H9 (cell line): ENCODE results near the gene ATP5PF. TPM values are rescaled to one million over a fixed set of nuclear protein-coding genes. Genes with fewer than 3 reads are reported as not detected.

Experiments
- DNase-seq: peaks from one replicate; pipeline ENCODE4 v3.0.0-alpha.2; 2017
- H2AFZ ChIP-seq: one replicate; pipeline ENCODE4 v1.6.1; 2013; ENCODE audit warnings: mild to moderate bottlenecking, low read length, control low read depth, moderate library complexity
- H2AK5ac ChIP-seq: 2 replicates; pipeline ENCODE4 v1.6.1; 2013; ENCODE audit warnings: low read length, control low read depth, mixed read lengths; ENCODE audit not compliant: insufficient read length
- H2BK120ac ChIP-seq: one replicate; pipeline ENCODE4 v1.6.1; 2013; ENCODE audit warnings: low read depth, mild to moderate bottlenecking, low read length, control low read depth, inconsistent platforms; ENCODE audit not compliant: poor library complexity, severe bottlenecking
- H2BK12ac ChIP-seq: 2 replicates; pipeline ENCODE4 v1.6.1; 2013; ENCODE audit warnings: low read length, control low read depth, mixed read lengths, low read depth; ENCODE audit not compliant: insufficient read length
- H2BK15ac ChIP-seq: 2 replicates; pipeline ENCODE4 v1.6.1; 2013; ENCODE audit warnings: low read depth, low read length, control low read depth
- H2BK20ac ChIP-seq: one replicate; pipeline ENCODE4 v1.6.1; 2013; ENCODE audit warnings: low read depth, mild to moderate bottlenecking, low read length, control low read depth, inconsistent platforms; ENCODE audit not compliant: poor library complexity, severe bottlenecking
- H2BK5ac ChIP-seq: 2 replicates; pipeline ENCODE4 v1.6.1; 2013; ENCODE audit warnings: low read length, control low read depth, mixed read lengths; ENCODE audit not compliant: insufficient read length
- H3K14ac ChIP-seq: 2 replicates; pipeline ENCODE4 v1.6.1; 2013; ENCODE audit warnings: low read length, control low read depth; ENCODE audit not compliant: insufficient read depth
- H3K18ac ChIP-seq: 2 replicates; pipeline ENCODE4 v1.6.1; 2013; ENCODE audit warnings: low read depth, mild to moderate bottlenecking, mixed read lengths, low read length, control low read depth; ENCODE audit not compliant: insufficient read length
- H3K23ac ChIP-seq: 2 replicates; pipeline ENCODE4 v1.6.1; 2013; ENCODE audit warnings: low read length, control low read depth, mixed read lengths, low read depth; ENCODE audit not compliant: insufficient read length
- H3K23me2 ChIP-seq: 2 replicates; pipeline ENCODE4 v1.6.1; 2013; ENCODE audit warnings: low read depth, mild to moderate bottlenecking, mixed read lengths, low read length, control low read depth; ENCODE audit not compliant: insufficient read length, poor library complexity, severe bottlenecking
- H3K27ac ChIP-seq: 2 replicates; pipeline ENCODE4 v1.5.1; 2013; ENCODE audit warnings: low read length, control low read depth, mixed read lengths, low read depth; ENCODE audit not compliant: insufficient read length
- H3K27me3 ChIP-seq: 2 replicates; pipeline ENCODE4 v1.6.1; 2013; ENCODE audit warnings: low read length, control low read depth, inconsistent platforms; ENCODE audit not compliant: insufficient read depth
- H3K4ac ChIP-seq: 2 replicates; pipeline ENCODE4 v1.6.1; 2013; ENCODE audit warnings: low read depth, mild to moderate bottlenecking, control low read depth, inconsistent platforms, low read length, moderate library complexity
- H3K4me1 ChIP-seq: 2 replicates; pipeline ENCODE4 v1.6.1; 2013; ENCODE audit warnings: low read length, control low read depth, inconsistent platforms; ENCODE audit not compliant: insufficient read depth
- H3K4me2 ChIP-seq: 2 replicates; pipeline ENCODE4 v1.6.1; 2013; ENCODE audit warnings: low read length, control low read depth, mixed read lengths; ENCODE audit not compliant: insufficient read length, insufficient read depth
- H3K56ac ChIP-seq: 2 replicates; pipeline ENCODE4 v1.6.1; 2013; ENCODE audit warnings: low read depth, mild to moderate bottlenecking, mixed read lengths, low read length, control low read depth; ENCODE audit not compliant: insufficient read length
- H3K79me1 ChIP-seq: 2 replicates; pipeline ENCODE4 v1.6.1; 2013; ENCODE audit warnings: low read depth, mild to moderate bottlenecking, moderate library complexity, low read length, control low read depth, inconsistent platforms; ENCODE audit not compliant: insufficient read depth, poor library complexity, severe bottlenecking
- H3K79me2 ChIP-seq: 2 replicates; pipeline ENCODE4 v1.6.1; 2013; ENCODE audit warnings: low read length, control low read depth, inconsistent platforms; ENCODE audit not compliant: insufficient read depth
- H3K9ac ChIP-seq: 2 replicates; pipeline ENCODE4 v1.6.1; 2013; ENCODE audit warnings: low read length, control low read depth, mixed read lengths; ENCODE audit not compliant: insufficient read length; ENCODE audit errors: extremely low read depth
- H3K9me3 ChIP-seq: one replicate; pipeline ENCODE4 v1.6.1; 2013; ENCODE audit warnings: low read depth, low read length, inconsistent platforms; ENCODE audit not compliant: control insufficient read depth
- H3T11ph ChIP-seq: one replicate; pipeline ENCODE4 v1.6.1; 2013; ENCODE audit warnings: mild to moderate bottlenecking, low read length, control low read depth, inconsistent platforms
- H4K20me1 ChIP-seq: one replicate; pipeline ENCODE4 v1.6.1; 2013; ENCODE audit not compliant: control insufficient read depth, insufficient read length, insufficient read depth
- H4K5ac ChIP-seq: 2 replicates; pipeline ENCODE4 v1.6.1; 2013; ENCODE audit warnings: low read depth, mild to moderate bottlenecking, mixed read lengths, low read length, control low read depth; ENCODE audit not compliant: insufficient read length
- H4K8ac ChIP-seq: replicated peaks from 2 replicates; pipeline ENCODE4 v1.6.1; 2013; ENCODE audit warnings: low read length, control low read depth, mixed read lengths, low read depth; ENCODE audit not compliant: insufficient read length
- H4K91ac ChIP-seq: 2 replicates; pipeline ENCODE4 v1.6.1; 2013; ENCODE audit warnings: low read depth, mild to moderate bottlenecking, moderate library complexity, mixed read lengths, low read length, control low read depth; ENCODE audit not compliant: insufficient read length
- H3K27ac Mint-ChIP-seq, 3 experiments: 2 replicates in 2 of 3; 3 replicates in 1 of 3; pipeline ENCODE4 v1.8.0; 2020 to 2021; ENCODE audit warnings: mixed read lengths in 3 of 3, mild to moderate bottlenecking in 1 of 3, moderate library complexity in 1 of 3
- H3K27me3 Mint-ChIP-seq: 2 replicates; pipeline ENCODE4 v1.8.0; 2021; ENCODE audit warnings: low read depth, mild to moderate bottlenecking, moderate library complexity, mixed read lengths
- H3K36me3 Mint-ChIP-seq, 3 experiments: 2 replicates in 2 of 3; 3 replicates in 1 of 3; pipeline ENCODE4 v1.8.0; 2020 to 2021; ENCODE audit warnings: low read depth in 3 of 3, mixed read lengths in 3 of 3; ENCODE audit not compliant: insufficient read depth in 1 of 3
- H3K4me1 Mint-ChIP-seq, 2 experiments: 2 replicates each; pipeline ENCODE4 v1.8.0; 2020; ENCODE audit warnings: mixed read lengths in 2 of 2
- H3K4me3 Mint-ChIP-seq, 2 experiments: 2 replicates in 1 of 2; 3 replicates in 1 of 2; pipeline ENCODE4 v1.8.0; 2020 to 2021; ENCODE audit warnings: mild to moderate bottlenecking in 2 of 2, mixed read lengths in 2 of 2, moderate library complexity in 1 of 2
- H3K9me3 Mint-ChIP-seq, 2 experiments: 2 replicates in 1 of 2; 3 replicates in 1 of 2; pipeline ENCODE4 v1.8.0; 2020; ENCODE audit warnings: mild to moderate bottlenecking in 2 of 2, mixed read lengths in 2 of 2, moderate library complexity in 1 of 2
- CTCF ChIP-seq: fragments of 200-600 bp; sonication (generic); conservative IDR thresholded peaks from 3 replicates; pipeline ENCODE4 v1.8.0; 2021; ENCODE audit warnings: antibody characterized with exemption, mild to moderate bottlenecking
- WGBS: extraction: QIAGEN DNeasy Blood & Tissue Kit; methylation state at CpG from one replicate; pipeline ENCODE4 v1.1.7; 2013; ENCODE audit warnings: missing lambda C conversion rate, low lambda C conversion rate, mixed read lengths; ENCODE audit not compliant: insufficient read length; ENCODE audit errors: extremely low coverage; 5-methylcytosine and 5-hydroxymethylcytosine counted together
- total RNA-seq: library from RNA; stranded (reverse); gene quantifications from 2 replicates; pipeline ENCODE4 v1.2.1, GENCODE V29; 2021

The ATP5PF gene
- total RNA-seq, 1 experiment from 2014 or later, result 143 TPM

GRCh38 chr21:25735646-25736597, 1.2 kb upstream of the ATP5PF start:
- DNase-seq, result no peak
- no peaks in the 10 kb centered on the region for H3K9me3 ChIP-seq
- H3K9me3 Mint-ChIP-seq, result peaks cover 2 to 5% of the 10 kb centered on the region in 2 experiments; a peak in 3 of 5 replicates

More at GRCh38 chr21:25735646-25736597, 1.2 kb upstream of the ATP5PF start:
- peak overlapping the region; percentile 100 for H3K4me3 Mint-ChIP-seq
- H4K20me1 ChIP-seq, result no peaks in the 10 kb centered on the region
- no peak overlapping the region for H3K56ac ChIP-seq
- H3K23me2 ChIP-seq, result peaks cover 11% of the 10 kb centered on the region
- H2BK15ac ChIP-seq, result no peak overlapping the region
- H2BK120ac ChIP-seq, result no peak overlapping the region
- no peak overlapping the region for H2BK5ac ChIP-seq
- H3K79me2 ChIP-seq, result peaks cover 27% of the 10 kb centered on the region; the same call in 1 of the 2 replicates
- H4K8ac ChIP-seq, result no peak overlapping the region
- H2AFZ ChIP-seq, result no peak overlapping the region
- H3K18ac ChIP-seq, result no peak overlapping the region
- H3K27ac ChIP-seq, result peak overlapping the region; percentile 67
- no peak overlapping the region for H2BK12ac ChIP-seq
- H3K4me2 ChIP-seq, result peak overlapping the region; percentile 88
- H3K27me3 Mint-ChIP-seq, result no peaks in the 10 kb centered on the region
- peak overlapping the region; percentile 97 for H3K14ac ChIP-seq
- H4K91ac ChIP-seq, result no peak overlapping the region
- H2AK5ac ChIP-seq, result no peak overlapping the region
- H3K36me3 Mint-ChIP-seq, result peaks cover 0 to 3% (median 2%) of the 10 kb centered on the region in 3 experiments; a peak in 3 of 7 replicates
- H3K4me1 ChIP-seq, result no peaks in the 10 kb centered on the region
- no peak overlapping the region for H3K4ac ChIP-seq
- no peak overlapping the region for H2BK20ac ChIP-seq
- H3K79me1 ChIP-seq, result peaks cover 7% of the 10 kb centered on the region
- H3K4me1 Mint-ChIP-seq, result peaks cover 23 to 27% of the 10 kb centered on the region in 2 experiments
- peak overlapping the region; percentile 98 to 99 (median 99) for H3K27ac Mint-ChIP-seq
- no peak overlapping the region for H3K23ac ChIP-seq
- TF ChIP-seq CTCF, result no peak
- H4K5ac ChIP-seq, result no peak overlapping the region
- no CpG with 5 or more reads among the region's 48 CpGs for WGBS
- H3T11ph ChIP-seq, result no peak overlapping the region
- H3K9ac ChIP-seq, result peak overlapping the region; percentile 97
- no peaks in the 10 kb centered on the region for H3K27me3 ChIP-seq
